ENCODE data around the gene RIC8A.

RIC8A gene

DNA sequence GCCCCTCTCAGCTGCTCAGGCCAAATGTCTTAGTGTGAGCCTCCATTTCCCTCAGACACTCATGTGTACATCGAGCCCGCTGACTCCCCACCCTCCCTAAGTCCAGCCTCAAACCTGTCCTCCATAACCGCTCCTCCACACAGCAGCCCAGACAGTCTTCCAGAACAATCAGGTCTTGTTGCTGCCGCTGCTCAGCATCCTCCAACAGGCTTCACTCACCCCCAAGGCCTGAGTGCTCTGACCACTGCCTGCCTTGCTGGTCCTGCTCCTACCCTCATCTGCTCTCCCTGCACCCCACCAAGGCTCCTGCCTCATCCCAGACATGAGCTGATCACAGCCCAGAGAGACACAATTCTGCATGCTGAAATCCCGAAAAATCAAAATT is 46.4 kb downstream of the RIC8A start:
- no peak for DNase-seq (ENCODE audit: insufficient read length, low spot score)
- FAIRE-seq = no peak

DNA sequence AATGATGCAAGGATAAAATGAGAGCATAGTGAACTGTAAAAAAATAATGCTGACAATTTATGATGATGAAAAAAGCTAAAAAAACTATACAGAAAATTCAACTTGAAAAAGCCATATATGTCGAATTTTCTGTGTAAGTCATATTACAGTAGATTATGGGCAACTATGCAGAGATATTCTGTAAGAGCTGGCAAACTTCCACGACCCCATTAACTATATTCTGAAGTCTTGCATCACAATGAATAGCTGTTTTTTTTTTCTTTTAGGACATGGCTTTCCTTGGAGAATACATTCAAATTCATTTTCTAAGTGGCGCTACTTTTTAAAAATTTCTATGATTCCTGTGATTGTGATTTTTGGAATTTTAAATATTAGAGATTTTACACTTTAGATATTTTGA is 47.7 kb downstream of the RIC8A start:
- no peak for TF ChIP-seq POLR2A (IDR thresholded peaks at IDR 0.05; ENCODE audit: low read depth, low read length)
- no peak for FAIRE-seq
- no peak for DNase-seq (ENCODE audit: insufficient read length, low spot score)

More for the DNA sequence above, 46.4 kb downstream of the RIC8A start:
- no peak for TF ChIP-seq POLR2A (IDR thresholded peaks at IDR 0.05; ENCODE audit: low read depth, low read length)

DNA sequence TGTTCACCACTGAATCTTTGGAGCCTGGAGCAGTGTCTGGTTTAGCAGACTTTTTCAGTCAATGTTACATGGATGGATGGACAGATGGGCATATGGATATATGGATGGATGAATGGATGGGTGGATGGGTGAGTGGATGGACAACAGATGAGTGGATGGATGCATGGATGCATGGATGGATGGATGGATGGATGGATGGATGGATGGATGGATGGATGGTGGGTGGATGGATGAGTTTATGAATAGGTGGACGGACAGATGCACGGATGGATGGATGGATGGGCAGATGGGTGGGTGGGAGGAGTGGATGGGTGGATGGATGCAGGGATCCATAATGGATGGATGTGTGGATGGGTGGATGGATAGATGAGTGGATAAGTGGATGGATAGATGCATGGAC is 48.3 kb downstream of the RIC8A start:
- no peak for TF ChIP-seq POLR2A (IDR thresholded peaks at IDR 0.05; ENCODE audit: low read depth, low read length)
- DNase-seq (ENCODE audit: insufficient read length, low spot score) = no peak
- FAIRE-seq = no peak

DNA sequence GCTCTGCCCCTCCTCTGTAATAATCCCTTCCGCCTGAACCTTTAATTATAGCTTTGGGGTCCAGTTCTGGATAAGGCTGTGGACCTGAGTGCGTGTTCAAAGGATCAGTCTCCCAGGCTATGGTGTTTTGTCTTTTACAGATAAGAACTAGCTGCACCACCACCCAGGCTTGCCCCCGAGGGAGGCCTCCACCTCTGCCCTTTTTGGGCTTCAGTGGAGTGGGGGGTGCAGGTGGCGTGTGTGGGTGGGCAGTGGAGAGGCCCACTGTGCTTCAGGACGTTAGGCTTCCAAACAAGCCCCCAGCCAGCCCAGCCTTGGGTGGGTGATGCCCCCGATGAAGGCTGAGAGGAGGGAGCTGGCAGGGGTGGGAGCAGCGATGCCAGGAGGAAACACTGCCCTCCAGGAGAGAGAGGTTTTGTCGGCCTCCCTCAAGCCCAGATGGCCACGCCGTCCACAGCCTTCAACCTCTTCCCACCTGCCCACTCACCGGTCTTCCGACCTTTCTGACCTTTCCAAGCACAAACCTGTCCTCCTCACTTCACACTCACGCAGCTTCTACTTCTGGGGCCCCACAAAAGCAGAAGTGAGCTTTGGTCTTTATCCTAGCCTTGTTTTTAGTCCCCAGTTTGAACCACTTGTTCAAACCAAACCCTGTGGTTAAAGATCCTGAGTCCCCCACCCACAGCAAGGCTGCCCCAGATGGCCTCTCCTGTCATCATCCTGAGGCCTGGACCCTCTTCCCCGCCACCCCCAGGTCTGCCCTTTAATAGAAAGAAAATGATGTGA is 49.6 kb downstream of the RIC8A start:
- FAIRE-seq = no peak
- DNase-seq (ENCODE audit: insufficient read length, low spot score) = no peak
- no peak for TF ChIP-seq POLR2A (IDR thresholded peaks at IDR 0.05; ENCODE audit: low read depth, low read length)

DNA sequence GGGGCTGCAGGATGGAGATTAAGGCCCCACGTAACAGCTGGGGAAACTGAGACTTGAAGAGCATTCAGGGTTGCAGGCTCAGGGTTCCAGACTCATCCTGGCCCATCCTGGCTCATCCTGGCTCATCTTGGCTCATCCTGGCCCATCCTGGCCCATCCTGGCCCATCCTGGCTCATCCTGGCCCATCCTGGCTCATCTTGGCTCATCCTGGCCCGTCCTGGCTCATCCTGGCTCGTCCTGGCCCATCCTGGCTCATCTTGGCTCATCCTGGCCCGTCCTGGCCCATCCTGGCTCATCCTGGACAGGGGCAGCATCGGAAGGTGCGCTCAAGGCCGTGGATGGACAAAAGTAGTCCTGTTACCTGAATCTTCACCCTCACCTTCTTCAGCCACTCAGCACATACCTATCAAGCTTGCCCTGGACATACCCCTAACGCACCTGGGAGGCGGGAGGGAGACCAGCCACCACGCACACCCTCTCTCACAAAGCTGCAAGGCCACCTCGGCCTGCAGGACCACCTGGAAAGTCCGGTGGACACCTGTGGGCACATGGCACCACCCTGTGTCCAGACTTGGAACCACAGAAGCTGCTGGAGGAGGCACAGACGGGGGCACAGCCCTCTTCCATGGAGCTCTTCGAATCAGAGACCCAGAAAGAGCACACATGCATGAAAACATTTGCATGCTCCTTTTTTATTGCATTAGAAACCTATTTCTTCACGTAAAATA is 50.4 kb downstream of the RIC8A start:
- no peak for DNase-seq (ENCODE audit: insufficient read length, low spot score)
- FAIRE-seq = no peak
- TF ChIP-seq POLR2A (IDR thresholded peaks at IDR 0.05; ENCODE audit: low read depth, low read length) = no peak

DNA sequence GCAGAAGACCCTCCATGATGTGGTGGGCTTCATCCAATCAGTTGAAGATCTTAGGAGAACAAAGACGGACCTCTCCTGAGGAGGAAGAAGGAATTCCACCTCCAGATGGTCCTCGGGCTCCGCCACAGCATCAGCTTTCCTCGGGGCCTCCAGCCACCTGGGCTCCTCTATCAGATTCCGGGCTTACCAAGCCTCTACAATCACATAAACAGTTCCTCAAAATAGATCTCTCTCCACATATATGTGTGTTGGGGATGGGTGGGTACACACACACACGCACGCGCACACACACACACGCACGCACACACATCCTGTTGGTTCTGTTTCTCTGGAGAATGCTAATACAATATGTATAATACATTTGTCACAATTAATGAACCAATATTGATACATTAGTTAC is 51.9 kb downstream of the RIC8A start:
- FAIRE-seq (no peak), DNase-seq (ENCODE audit: insufficient read length, low spot score) (no peak)
- TF ChIP-seq POLR2A (IDR thresholded peaks at IDR 0.05; ENCODE audit: low read depth, low read length) = no peak

DNA sequence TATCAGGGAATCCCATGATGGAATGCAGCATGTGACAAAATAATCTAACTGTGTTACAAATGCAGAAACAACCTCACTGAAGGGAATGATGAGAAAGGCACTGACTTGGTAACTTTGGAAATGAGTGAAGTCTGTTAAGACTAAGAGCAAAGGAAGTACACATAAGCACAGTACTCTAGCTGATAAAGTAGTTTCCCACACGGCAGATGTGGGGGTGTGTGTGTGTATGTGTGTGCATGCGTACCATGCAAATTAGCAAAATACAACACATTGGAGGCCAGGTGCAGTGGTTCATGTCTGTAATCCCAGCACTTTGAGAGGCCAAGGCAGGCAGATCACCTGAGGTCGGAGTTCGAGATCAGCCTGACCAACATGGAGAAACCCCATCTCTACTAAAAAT is 54.1 kb downstream of the RIC8A start:
- FAIRE-seq = no peak
- DNase-seq (ENCODE audit: insufficient read length, low spot score) = no peak
- TF ChIP-seq POLR2A (IDR thresholded peaks at IDR 0.05; ENCODE audit: low read depth, low read length) = no peak
